Neural cell (in vitro differentiated cells): Measurements from ENCODE around the gene MIPOL1. TPM values are rescaled to one million over a fixed set of nuclear protein-coding genes. Genes with fewer than 3 reads are reported as not detected.

Experiments used
- H2AFZ ChIP-seq: fragments of 200-600, 300-800 bp; sonication (generic), shearing (Covaris generic); 2 replicates; pipeline ENCODE4 v1.6.0; 2014; ENCODE audit warnings: low read depth, mild to moderate bottlenecking, antibody characterized with exemption, low read length, moderate library complexity
- H3F3A ChIP-seq: fragments of 200-600 bp; shearing (Covaris generic); 2 replicates; pipeline ENCODE4 v1.6.1; 2016; ENCODE audit warnings: mild to moderate bottlenecking, moderate library complexity, mixed read lengths, antibody characterized with exemption, low read length; ENCODE audit not compliant: insufficient read depth, poor library complexity, severe bottlenecking
- H3K27ac ChIP-seq: fragments of 200-600, 300-800 bp; sonication (generic), shearing (Covaris generic); 2 replicates; pipeline ENCODE4 v1.5.1; 2014; ENCODE audit warnings: mild to moderate bottlenecking, low read length, moderate library complexity
- H3K27me3 ChIP-seq: fragments of 300-800, 200-600 bp; sonication (generic), shearing (Covaris generic); 2 replicates; pipeline ENCODE4 v1.6.0; 2014; ENCODE audit warnings: mild to moderate bottlenecking, low read depth, low read length, moderate library complexity; ENCODE audit not compliant: insufficient read depth
- H3K36me3 ChIP-seq: fragments of 300-800, 200-600 bp; sonication (generic), shearing (Covaris generic); 2 replicates; pipeline ENCODE4 v1.5.1; 2014; ENCODE audit warnings: mild to moderate bottlenecking, antibody characterized with exemption, low read length, moderate library complexity; ENCODE audit not compliant: insufficient read depth
- H3K4me2 ChIP-seq: fragments of 300-800, 200-600 bp; sonication (generic), shearing (Covaris generic); 2 replicates; pipeline ENCODE4 v1.6.0; 2014; ENCODE audit warnings: mild to moderate bottlenecking, low read length
- H3K4me3 ChIP-seq: fragments of 300-800, 200-600 bp; sonication (generic), shearing (Covaris generic); 2 replicates; pipeline ENCODE4 v1.5.1; 2014; ENCODE audit warnings: mild to moderate bottlenecking, low read length, moderate library complexity
- H3K79me2 ChIP-seq: fragments of 200-600 bp; shearing (Covaris generic); replicated peaks from 2 replicates; pipeline ENCODE4 v1.6.0; 2014; ENCODE audit warnings: mild to moderate bottlenecking, low read length, moderate library complexity; ENCODE audit not compliant: insufficient read depth
- H3K9ac ChIP-seq: fragments of 300-800, 200-600 bp; sonication (generic), shearing (Covaris generic); 2 replicates; pipeline ENCODE4 v1.6.1; 2016; ENCODE audit warnings: mild to moderate bottlenecking, low read length, mixed read lengths
- H3K9me2 ChIP-seq: fragments of 200-600 bp; shearing (Covaris generic); 2 replicates; pipeline ENCODE4 v1.6.1; 2016; ENCODE audit warnings: mild to moderate bottlenecking, low read length, mixed read lengths; ENCODE audit not compliant: insufficient read depth
- H3K9me3 ChIP-seq: fragments of 200-600, 300-800 bp; sonication (generic), shearing (Covaris generic); 2 replicates; pipeline ENCODE4 v1.6.1; 2016; ENCODE audit warnings: mild to moderate bottlenecking, mixed run types, low read length, moderate library complexity, mixed read lengths
- H4K20me1 ChIP-seq: fragments of 200-600 bp; shearing (Covaris generic); 2 replicates; pipeline ENCODE4 v1.6.1; 2016; ENCODE audit warnings: mild to moderate bottlenecking, mixed run types; ENCODE audit not compliant: insufficient read depth
- EZH2 ChIP-seq: fragments of 200-600, 300-800 bp; shearing (Covaris generic), sonication (generic); IDR thresholded peaks from 2 replicates; pipeline ENCODE4 v1.6.1; 2014; ENCODE audit warnings: antibody characterized with exemption, low read length, borderline replicate concordance, mild to moderate bottlenecking; ENCODE audit not compliant: insufficient read depth, poor library complexity, severe bottlenecking
- MXI1 ChIP-seq: fragments of 450-650 bp; conservative IDR thresholded peaks from 2 replicates; pipeline ENCODE4 v1.6.1; 2014; ENCODE audit warnings: antibody characterized with exemption, mild to moderate bottlenecking; ENCODE audit not compliant: poor library complexity, severe bottlenecking
- RAD21 ChIP-seq: fragments of 450-650 bp; conservative IDR thresholded peaks from 2 replicates; pipeline ENCODE4 v1.6.1; 2014; ENCODE audit warnings: antibody characterized with exemption, mild to moderate bottlenecking, moderate library complexity
- TAF1 ChIP-seq: IDR thresholded peaks from 2 replicates; pipeline ENCODE4 v1.6.1; 2012; ENCODE audit warnings: low read depth
- polyA plus RNA-seq: library from polyadenylated mRNA; depleted of rRNA; stranded (reverse); fragments of >200 nt; gene quantifications from 2 replicates; pipeline ENCODE4 v1.2.3, GENCODE V29; 2014
- TF ChIP-seq, protein P1 (sequence below): fragments of 450-650 bp; IDR thresholded peaks from 2 replicates; pipeline ENCODE4 v1.5.1; 2014; ENCODE audit warnings: antibody characterized with exemption, mild to moderate bottlenecking, moderate library complexity; ENCODE audit not compliant: poor library complexity, severe bottlenecking
- TF ChIP-seq, protein P2 (sequence below): IDR thresholded peaks from 2 replicates; pipeline ENCODE4 v1.6.1; 2012; ENCODE audit warnings: borderline replicate concordance

Gene MIPOL1
- polyA plus RNA-seq, 1 donor from 2014 or later = 1.3 TPM

DNA sequence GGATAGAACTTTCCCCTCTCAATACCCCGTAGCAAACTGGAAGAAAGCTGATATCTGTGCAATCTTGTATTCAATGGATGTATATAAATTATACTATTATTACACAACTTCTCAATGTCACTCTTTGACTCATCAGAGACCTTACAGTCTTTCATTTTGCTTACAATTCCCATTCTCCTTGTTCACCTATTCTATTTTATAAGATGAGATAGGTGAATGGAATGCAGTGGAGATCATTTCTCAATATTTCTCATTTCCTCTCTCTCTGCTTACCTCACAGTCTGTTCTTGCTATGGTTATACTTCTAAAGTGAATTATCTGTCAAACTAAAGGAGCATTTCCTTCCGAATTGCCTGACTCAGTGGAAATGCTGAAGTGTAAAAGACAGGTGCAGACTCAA is 382.4 kb downstream of the MIPOL1 start:
- no peak overlapping the region for H3K9ac ChIP-seq
- no peak overlapping the region for H3K4me2 ChIP-seq
- H3K36me3 ChIP-seq = no peaks in the 10 kb centered on the region
- no peak for TF ChIP-seq MXI1
- TF ChIP-seq, protein P1, sequence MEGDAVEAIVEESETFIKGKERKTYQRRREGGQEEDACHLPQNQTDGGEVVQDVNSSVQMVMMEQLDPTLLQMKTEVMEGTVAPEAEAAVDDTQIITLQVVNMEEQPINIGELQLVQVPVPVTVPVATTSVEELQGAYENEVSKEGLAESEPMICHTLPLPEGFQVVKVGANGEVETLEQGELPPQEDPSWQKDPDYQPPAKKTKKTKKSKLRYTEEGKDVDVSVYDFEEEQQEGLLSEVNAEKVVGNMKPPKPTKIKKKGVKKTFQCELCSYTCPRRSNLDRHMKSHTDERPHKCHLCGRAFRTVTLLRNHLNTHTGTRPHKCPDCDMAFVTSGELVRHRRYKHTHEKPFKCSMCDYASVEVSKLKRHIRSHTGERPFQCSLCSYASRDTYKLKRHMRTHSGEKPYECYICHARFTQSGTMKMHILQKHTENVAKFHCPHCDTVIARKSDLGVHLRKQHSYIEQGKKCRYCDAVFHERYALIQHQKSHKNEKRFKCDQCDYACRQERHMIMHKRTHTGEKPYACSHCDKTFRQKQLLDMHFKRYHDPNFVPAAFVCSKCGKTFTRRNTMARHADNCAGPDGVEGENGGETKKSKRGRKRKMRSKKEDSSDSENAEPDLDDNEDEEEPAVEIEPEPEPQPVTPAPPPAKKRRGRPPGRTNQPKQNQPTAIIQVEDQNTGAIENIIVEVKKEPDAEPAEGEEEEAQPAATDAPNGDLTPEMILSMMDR = no peak
- TF ChIP-seq RAD21 = no peak
- TF ChIP-seq, protein P2, sequence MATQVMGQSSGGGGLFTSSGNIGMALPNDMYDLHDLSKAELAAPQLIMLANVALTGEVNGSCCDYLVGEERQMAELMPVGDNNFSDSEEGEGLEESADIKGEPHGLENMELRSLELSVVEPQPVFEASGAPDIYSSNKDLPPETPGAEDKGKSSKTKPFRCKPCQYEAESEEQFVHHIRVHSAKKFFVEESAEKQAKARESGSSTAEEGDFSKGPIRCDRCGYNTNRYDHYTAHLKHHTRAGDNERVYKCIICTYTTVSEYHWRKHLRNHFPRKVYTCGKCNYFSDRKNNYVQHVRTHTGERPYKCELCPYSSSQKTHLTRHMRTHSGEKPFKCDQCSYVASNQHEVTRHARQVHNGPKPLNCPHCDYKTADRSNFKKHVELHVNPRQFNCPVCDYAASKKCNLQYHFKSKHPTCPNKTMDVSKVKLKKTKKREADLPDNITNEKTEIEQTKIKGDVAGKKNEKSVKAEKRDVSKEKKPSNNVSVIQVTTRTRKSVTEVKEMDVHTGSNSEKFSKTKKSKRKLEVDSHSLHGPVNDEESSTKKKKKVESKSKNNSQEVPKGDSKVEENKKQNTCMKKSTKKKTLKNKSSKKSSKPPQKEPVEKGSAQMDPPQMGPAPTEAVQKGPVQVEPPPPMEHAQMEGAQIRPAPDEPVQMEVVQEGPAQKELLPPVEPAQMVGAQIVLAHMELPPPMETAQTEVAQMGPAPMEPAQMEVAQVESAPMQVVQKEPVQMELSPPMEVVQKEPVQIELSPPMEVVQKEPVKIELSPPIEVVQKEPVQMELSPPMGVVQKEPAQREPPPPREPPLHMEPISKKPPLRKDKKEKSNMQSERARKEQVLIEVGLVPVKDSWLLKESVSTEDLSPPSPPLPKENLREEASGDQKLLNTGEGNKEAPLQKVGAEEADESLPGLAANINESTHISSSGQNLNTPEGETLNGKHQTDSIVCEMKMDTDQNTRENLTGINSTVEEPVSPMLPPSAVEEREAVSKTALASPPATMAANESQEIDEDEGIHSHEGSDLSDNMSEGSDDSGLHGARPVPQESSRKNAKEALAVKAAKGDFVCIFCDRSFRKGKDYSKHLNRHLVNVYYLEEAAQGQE = no peak
- TF ChIP-seq TAF1 = no peak
- H4K20me1 ChIP-seq = no peaks in the 10 kb centered on the region
- no peaks in the 10 kb centered on the region for H3K9me3 ChIP-seq
- no peak overlapping the region for H2AFZ ChIP-seq
- H3K4me3 ChIP-seq = no peak overlapping the region
- no peak overlapping the region for H3K27ac ChIP-seq
- no peaks in the 10 kb centered on the region for H3K79me2 ChIP-seq
- H3F3A ChIP-seq = no peaks in the 10 kb centered on the region
- H3K9me2 ChIP-seq = no peaks in the 10 kb centered on the region
- H3K27me3 ChIP-seq = peaks cover 70% of the 10 kb centered on the region

DNA sequence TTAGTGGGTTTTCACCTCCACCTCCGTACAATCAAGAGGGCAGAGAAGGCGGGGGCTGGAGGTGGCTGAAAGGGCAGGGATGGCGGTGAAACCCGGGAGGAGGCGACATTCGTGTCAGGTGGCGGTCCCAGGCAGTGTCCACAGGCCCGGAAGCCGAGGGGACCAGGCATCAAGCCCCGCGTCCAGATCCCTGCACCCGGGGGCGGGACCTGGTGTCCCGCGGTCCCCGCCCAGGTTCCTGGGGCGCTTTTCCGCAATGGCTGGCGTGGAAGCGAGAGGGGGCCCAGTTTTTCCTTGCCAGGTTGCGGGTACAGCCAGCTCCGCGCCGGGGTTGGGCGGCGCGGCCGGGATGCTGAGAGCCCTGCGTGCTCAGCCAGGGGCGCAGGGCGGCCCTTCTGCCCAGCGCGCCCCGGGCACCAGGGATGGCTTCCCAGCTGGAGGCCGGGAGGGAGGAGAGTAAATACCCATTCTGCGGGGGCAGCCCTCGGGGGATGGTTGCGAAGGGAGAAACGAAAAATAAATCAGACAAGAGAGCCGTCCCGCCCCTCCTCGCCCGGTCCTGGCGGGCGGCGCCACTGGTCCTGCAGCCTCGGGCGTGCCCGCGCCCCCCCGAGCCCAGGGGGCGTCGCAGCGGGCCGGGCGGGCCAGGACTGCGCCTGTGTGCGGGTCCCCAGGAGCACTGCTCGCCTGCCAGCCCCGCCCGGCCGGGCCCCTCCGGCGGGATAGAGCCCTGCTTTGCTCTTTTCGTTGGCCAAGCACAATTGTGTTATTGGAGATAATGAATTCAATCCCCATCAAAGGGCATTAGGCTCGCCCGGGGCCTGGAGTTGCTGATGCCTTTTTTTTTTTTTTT is 385.8 kb downstream of the MIPOL1 start:
- Histone ChIP-seq H3K4me3 (no peak overlapping the region), H4K20me1 (no peaks in the 10 kb centered on the region), H2AFZ (no peak overlapping the region)

More for the DNA sequence above, 385.8 kb downstream of the MIPOL1 start:
- Histone ChIP-seq H3K27me3 (peaks cover 98% of the 10 kb centered on the region), H3K9ac (no peak overlapping the region), H3F3A (no peaks in the 10 kb centered on the region), H3K79me2 (no peaks in the 10 kb centered on the region), H3K9me3 (no peaks in the 10 kb centered on the region), H3K4me2 (no peak overlapping the region), H3K36me3 (no peaks in the 10 kb centered on the region), H3K9me2 (no peaks in the 10 kb centered on the region), H3K27ac (no peak overlapping the region)
- TF ChIP-seq, protein P2 = no peak
- peak; percentile 58 for TF ChIP-seq EZH2
